ENCODE measurements around the gene PCDHGC3.
"Not testable (repeated sequence)": the region's sequence is repeated elsewhere in the genome, so short reads cannot be mapped to it uniquely, and the experiment has no call there.

PCDHGC3 gene

GRCh38 chr5:141475625-141476131, at the start of gene PCDHGC3:
TSS of gene PCDHGC3 (plus strand) at chr5:141475966. CDS start at chr5:141476117, 151 bp downstream.
- DNase-seq (ENCODE audit: low spot score), result peak; percentile 21

DNA sequence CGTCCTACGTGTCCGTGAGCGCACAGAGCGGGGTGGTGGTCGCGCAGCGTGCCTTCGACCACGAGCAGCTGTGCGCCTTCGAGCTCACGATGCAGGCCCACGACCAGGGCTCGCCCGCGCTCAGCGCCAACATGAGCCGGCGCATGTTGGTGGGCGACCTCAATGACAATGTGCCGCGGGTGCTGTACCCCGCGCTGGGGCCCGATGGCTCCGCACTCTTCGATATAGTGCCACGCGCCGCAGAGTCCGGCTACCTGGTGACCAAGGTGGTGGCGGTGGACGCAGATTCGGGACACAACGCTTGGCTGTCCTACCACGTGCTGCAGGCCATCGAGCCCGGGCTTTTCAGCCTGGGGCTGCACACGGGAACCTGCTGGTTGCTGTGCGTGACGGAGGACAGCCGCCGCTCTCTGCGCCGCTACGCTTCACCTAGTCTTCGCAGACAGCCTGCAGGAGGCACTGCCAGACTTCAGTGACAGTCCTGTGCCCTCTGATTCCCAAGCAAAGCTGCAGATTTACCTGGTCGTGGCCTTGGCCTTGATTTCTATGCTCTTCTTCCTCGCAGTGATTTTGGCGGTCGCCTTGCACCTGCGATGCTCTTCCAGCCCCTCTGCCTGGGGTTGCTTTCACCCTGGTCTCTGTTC, 47.9 kb upstream of the PCDHGC3 start:
- DNase-seq (ENCODE audit: low spot score), result no peak

DNA sequence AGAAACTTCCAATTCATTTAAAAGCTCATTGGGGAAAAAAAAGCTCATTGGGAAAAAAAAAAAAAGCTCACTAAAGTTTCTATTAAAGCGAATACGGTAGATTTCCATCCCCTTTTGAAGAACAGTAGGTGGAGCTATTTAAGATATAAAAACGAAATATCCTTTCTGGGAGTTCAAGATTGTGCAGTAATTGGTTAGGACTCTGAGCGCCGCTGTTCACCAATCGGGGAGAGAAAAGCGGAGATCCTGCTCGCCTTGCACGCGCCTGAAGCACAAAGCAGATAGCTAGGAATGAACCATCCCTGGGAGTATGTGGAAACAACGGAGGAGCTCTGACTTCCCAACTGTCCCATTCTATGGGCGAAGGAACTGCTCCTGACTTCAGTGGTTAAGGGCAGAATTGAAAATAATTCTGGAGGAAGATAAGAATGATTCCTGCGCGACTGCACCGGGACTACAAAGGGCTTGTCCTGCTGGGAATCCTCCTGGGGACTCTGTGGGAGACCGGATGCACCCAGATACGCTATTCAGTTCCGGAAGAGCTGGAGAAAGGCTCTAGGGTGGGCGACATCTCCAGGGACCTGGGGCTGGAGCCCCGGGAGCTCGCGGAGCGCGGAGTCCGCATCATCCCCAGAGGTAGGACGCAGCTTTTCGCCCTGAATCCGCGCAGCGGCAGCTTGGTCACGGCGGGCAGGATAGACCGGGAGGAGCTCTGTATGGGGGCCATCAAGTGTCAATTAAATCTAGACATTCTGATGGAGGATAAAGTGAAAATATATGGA, 45.2 kb upstream of the PCDHGC3 start, which contains the start of gene PCDHGA12:
Gene PCDHGA12, plus strand, starts transcription at position 176 of the 782 bp plus-strand sequence. Its CDS starts 253 bp downstream, at position 429.
- peak; percentile 14 for DNase-seq (ENCODE audit: low spot score)

GRCh38 chr5:141431286-141431685, 44.5 kb upstream of the PCDHGC3 start:
- no peak for DNase-seq (ENCODE audit: low spot score)

GRCh38 chr5:141432308-141432707, 43.5 kb upstream of the PCDHGC3 start:
- DNase-seq (ENCODE audit: low spot score), result not testable (repeated sequence)

DNA sequence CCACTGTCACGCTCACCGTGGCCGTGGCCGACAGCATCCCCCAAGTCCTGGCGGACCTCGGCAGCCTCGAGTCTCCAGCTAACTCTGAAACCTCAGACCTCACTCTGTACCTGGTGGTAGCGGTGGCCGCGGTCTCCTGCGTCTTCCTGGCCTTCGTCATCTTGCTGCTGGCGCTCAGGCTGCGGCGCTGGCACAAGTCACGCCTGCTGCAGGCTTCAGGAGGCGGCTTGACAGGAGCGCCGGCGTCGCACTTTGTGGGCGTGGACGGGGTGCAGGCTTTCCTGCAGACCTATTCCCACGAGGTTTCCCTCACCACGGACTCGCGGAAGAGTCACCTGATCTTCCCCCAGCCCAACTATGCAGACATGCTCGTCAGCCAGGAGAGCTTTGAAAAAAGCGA, 43.0 kb upstream of the PCDHGC3 start:
- DNase-seq (ENCODE audit: low spot score), result not testable (repeated sequence)

DNA sequence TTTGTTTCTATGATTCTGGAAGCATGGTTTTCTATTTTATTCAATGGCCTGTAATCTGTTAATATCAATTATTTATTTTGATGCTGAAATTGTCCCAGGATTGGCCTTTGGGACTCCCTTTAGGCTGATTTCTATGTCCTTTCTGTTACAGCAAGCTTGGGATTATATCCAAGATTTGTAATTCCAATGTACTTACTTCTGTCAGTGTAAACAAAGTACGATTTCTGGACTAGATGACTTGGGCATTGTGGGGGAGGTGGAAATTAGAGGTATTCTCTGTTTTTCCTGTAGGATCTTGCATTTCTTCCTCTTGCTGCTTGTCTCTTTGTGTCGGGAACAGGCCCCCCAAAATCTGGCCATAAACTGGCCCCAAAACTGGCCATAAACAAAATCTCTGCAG, 41.8 kb upstream of the PCDHGC3 start:
- DNase-seq (ENCODE audit: low spot score), result no peak

GRCh38 chr5:141437221-141437620, 38.5 kb upstream of the PCDHGC3 start:
- no peak for DNase-seq (ENCODE audit: low spot score)

- DNase-seq (ENCODE audit: low spot score), result no peak
These were observed 36.2 kb upstream of the PCDHGC3 start for GRCh38 chr5:141439411-141440141.

DNA sequence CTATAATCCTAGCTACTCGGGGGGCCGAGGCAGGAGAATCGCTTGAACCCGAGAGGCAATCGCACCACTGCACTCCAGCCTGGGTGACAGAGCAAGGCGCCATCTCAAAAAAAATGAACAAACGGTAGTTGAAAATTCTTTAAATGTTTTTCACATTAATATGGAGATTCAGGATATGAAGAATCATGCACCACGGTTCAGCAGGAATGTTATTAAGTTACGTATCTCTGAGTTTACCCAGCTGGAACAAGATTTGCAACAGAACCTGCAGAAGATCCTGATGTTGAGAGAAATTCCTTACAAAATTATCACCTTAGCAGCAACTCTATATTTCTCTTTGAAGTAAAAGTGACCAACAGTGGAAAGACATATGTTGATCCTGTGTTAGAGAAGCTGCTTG, 35.4 kb upstream of the PCDHGC3 start:
- DNase-seq (ENCODE audit: low spot score), result no peak

DNA sequence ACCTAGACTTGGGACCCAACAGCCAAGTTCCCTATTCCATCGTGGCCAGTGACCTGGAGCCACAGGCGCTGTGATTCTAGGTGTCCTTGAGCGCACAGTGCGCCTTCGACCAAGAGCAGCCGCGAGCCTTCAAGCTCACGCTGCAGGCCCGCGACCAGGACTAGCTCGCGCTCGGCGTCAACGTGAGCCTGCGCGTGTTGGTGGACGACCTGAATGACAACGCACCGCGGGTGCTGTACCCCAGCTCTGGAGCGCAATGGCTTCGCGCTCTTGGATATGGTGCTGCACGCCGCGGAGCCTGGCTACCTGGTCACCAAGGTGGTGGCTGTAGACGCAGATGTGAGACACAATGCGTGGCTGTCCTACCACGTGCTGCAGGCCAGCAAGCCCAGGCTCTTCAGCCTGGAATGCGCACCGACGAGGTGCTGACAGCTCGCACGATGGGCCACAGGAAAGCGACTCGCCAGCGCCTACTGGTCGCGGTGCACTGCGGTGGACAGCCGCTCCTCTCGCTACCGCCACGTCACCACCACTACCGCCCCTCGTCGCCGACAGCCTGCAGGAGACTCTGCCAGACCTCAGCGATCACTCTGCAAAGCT, 34.1 kb upstream of the PCDHGC3 start:
- DNase-seq (ENCODE audit: low spot score), result no peak

GRCh38 chr5:141465351-141465750, 10.4 kb upstream of the PCDHGC3 start:
- DNase-seq (ENCODE audit: low spot score), result no peak

DNA sequence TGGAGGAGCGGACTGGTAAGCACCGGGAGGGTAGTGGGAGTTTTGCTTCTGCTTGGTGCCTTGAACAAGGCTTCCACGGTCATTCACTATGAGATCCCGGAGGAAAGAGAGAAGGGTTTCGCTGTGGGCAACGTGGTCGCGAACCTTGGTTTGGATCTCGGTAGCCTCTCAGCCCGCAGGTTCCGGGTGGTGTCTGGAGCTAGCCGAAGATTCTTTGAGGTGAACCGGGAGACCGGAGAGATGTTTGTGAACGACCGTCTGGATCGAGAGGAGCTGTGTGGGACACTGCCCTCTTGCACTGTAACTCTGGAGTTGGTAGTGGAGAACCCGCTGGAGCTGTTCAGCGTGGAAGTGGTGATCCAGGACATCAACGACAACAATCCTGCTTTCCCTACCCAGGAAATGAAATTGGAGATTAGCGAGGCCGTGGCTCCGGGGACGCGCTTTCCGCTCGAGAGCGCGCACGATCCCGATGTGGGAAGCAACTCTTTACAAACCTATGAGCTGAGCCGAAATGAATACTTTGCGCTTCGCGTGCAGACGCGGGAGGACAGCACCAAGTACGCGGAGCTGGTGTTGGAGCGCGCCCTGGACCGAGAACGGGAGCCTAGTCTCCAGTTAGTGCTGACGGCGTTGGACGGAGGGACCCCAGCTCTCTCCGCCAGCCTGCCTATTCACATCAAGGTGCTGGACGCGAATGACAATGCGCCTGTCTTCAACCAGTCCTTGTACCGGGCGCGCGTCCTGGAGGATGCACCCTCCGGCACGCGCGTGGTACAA, 556 bp downstream of the PCDHGC3 start:
- no peak for DNase-seq (ENCODE audit: low spot score)

DNA sequence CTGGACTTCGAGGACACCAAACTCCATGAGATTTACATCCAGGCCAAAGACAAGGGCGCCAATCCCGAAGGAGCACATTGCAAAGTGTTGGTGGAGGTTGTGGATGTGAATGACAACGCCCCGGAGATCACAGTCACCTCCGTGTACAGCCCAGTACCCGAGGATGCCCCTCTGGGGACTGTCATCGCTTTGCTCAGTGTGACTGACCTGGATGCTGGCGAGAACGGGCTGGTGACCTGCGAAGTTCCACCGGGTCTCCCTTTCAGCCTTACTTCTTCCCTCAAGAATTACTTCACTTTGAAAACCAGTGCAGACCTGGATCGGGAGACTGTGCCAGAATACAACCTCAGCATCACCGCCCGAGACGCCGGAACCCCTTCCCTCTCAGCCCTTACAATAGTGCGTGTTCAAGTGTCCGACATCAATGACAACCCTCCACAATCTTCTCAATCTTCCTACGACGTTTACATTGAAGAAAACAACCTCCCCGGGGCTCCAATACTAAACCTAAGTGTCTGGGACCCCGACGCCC, 1.3 kb downstream of the PCDHGC3 start:
- no peak for DNase-seq (ENCODE audit: low spot score)

- DNase-seq (ENCODE audit: low spot score), result no peak
These were observed 2.0 kb downstream of the PCDHGC3 start for GRCh38 chr5:141477815-141478214.

DNA sequence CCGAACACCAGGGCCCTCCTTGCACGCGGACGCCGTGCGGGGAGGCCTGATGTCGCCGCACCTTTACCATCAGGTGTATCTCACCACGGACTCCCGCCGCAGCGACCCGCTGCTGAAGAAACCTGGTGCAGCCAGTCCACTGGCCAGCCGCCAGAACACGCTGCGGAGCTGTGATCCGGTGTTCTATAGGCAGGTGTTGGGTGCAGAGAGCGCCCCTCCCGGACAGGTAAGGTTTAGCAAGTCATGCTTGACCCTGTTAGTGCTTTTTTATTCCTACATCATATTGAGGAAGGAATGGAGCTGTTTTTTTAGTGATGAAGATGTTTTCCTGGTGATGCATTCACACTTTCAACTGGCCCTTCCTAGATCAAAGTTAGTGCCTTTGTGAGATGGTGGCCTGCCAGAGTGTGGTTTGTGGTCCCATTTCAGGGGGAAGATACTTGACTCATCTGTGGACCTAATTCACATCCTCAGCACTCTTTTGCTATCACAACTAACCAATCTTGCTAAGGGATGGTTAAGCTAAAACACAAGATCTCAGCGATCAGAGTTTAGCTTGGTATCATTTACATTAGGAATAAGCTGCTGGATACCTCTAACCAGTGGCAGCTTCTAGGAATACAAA, 2.7 kb downstream of the PCDHGC3 start:
- DNase-seq (ENCODE audit: low spot score), result no peak

- DNase-seq (ENCODE audit: low spot score), result no peak
These were observed 4.0 kb downstream of the PCDHGC3 start for GRCh38 chr5:141479776-141480175.

- no peak for DNase-seq (ENCODE audit: low spot score)
These were observed 8.1 kb downstream of the PCDHGC3 start for GRCh38 chr5:141483902-141484301.

DNA sequence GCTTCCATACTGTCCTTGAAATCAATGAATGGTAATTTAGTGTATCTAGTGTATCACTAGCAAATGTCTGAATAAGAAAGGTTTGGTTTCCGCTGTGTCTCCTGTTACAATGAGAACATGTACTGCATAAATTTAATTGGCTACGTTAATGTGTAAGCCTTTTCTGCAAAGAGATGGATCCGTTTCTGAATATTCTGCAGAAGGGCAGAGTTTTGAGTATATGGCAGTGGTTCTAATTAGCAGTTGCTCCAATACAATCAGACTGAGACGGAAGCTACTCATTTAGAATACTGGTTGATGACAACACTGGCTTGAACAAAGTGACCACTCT, 8.5 kb downstream of the PCDHGC3 start:
- DNase-seq (ENCODE audit: low spot score), result no peak

DNA sequence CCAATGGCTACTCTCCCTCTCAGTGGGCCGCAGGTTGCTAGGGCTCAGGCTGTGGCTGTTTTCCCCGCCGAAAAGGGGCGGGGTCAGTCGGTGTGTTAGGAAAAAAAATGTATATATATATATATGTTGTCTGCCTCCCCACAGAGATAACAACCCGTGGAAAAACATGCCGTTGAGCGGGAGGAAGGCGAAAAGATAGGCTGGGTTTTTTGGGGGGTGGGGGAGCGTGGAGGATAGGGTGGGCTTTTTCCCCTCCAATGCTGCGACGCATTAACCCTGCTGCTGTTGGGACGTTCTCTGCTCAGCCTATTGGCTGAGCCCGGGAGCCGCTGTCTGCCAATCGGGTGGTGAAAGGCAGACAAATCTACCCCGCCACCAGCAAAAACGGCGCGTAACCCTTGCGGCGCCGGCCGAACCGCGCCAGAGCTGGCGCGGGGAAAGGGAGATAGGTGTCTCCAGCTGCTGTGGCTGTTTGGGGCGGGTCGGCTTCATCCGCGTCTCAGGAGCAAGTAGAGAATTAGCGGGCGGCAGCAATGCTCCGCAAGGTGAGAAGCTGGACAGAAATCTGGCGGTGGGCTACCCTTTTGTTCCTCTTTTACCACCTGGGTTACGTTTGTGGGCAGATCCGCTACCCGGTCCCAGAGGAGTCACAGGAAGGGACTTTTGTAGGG, 9.0 kb downstream of the PCDHGC3 start, which contains the start of gene PCDHGC4:
Gene PCDHGC4, plus strand, starts transcription at position 390 of the 671 bp plus-strand sequence. Its CDS starts 144 bp downstream, at position 534.
- DNase-seq (ENCODE audit: low spot score), result no peak

Measured in CD4-positive, alpha-beta T cell treated with Interleukin-2 at 100 ng/mL for 4 hours (primary cell).